22Rv1 (cell line): ENCODE measurements around the gene TRAK1.

ENCODE experiments used
- CTCF ChIP-seq: fragments of 450-650 bp; IDR thresholded peaks from 2 replicates; pipeline ENCODE4 v1.5.1; 2017; ENCODE audit warnings: mild to moderate bottlenecking
- ZFX ChIP-seq: fragments of 450-650 bp; IDR thresholded peaks from 2 replicates; pipeline ENCODE4 v1.6.1; 2017; ENCODE audit warnings: antibody characterized with exemption, borderline replicate concordance

GRCh38 chr3:42176242-42177034 is 85.3 kb downstream of the TRAK1 start:
- TF ChIP-seq CTCF = no peak
- TF ChIP-seq ZFX = no peak
